Thyroid gland (tissue), 4 donors: ENCODE measurements around the gene FAM236B.
"Not testable (repeated sequence)": the region's sequence is repeated elsewhere in the genome, so short reads cannot be mapped to it uniquely, and the experiment has no call there.

Experiments used
- POLR2A ChIP-seq, 2 donors: fragments of 450-650 bp; IDR thresholded peaks; one replicate each; pipeline ENCODE4 v1.6.1; 2017; ENCODE audit warnings: antibody characterized with exemption in 2 of 2, mild to moderate bottlenecking in 2 of 2, moderate library complexity in 1 of 2
- TF ChIP-seq, protein P1 (sequence below), 6 experiments: fragments of 200-600 bp in 3 of 6; fragments of 450-650 bp in 3 of 6; sonication (generic) in 3 of 6; IDR thresholded peaks; one replicate each; pipeline ENCODE4 v1.5.1; 2016 to 2019; ENCODE audit warnings: antibody characterized with exemption in 6 of 6, mild to moderate bottlenecking in 2 of 6, inconsistent platforms in 1 of 6, moderate library complexity in 1 of 6

DNA sequence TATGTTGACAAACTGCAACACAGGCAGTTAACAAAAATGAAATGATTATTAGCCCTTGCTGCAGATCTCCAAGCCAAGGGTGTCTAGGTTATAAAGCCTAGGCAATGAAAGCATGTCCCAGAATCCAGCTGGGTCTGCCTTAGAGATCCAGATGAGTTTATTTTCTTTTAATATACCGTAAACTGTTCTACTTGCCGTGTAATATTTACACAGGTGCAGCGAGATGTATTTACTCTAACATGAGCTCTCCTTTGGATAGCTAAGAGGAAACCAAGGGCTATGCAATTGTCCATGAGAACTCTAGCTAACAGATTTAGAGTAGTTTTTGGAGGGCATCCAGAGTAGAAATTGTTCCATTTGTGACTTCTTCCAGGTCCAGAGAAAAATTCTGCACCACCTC, 33.9 kb downstream of the FAM236B start:
- TF ChIP-seq, protein P1, sequence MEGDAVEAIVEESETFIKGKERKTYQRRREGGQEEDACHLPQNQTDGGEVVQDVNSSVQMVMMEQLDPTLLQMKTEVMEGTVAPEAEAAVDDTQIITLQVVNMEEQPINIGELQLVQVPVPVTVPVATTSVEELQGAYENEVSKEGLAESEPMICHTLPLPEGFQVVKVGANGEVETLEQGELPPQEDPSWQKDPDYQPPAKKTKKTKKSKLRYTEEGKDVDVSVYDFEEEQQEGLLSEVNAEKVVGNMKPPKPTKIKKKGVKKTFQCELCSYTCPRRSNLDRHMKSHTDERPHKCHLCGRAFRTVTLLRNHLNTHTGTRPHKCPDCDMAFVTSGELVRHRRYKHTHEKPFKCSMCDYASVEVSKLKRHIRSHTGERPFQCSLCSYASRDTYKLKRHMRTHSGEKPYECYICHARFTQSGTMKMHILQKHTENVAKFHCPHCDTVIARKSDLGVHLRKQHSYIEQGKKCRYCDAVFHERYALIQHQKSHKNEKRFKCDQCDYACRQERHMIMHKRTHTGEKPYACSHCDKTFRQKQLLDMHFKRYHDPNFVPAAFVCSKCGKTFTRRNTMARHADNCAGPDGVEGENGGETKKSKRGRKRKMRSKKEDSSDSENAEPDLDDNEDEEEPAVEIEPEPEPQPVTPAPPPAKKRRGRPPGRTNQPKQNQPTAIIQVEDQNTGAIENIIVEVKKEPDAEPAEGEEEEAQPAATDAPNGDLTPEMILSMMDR (IDR thresholded peaks at IDR 0.05): not testable (repeated sequence)
- TF ChIP-seq POLR2A (IDR thresholded peaks at IDR 0.05): not testable (repeated sequence)
